PC-3 (cell line): ENCODE data around the gene CATSPERZ.

Experiments used
- CTCF ChIP-seq: fragments of 300-600 bp; sonication (generic); conservative IDR thresholded peaks from 2 replicates; pipeline ENCODE4 v1.5.1; 2017; ENCODE audit warnings: antibody characterized with exemption, low read depth, mild to moderate bottlenecking, low read length
- EZH2 ChIP-seq: fragments of 300-600 bp; sonication (generic); IDR thresholded peaks from one replicate; pipeline ENCODE4 v1.6.1; 2017; ENCODE audit warnings: antibody characterized with exemption, mild to moderate bottlenecking, low read length; ENCODE audit not compliant: unreplicated experiment

DNA sequence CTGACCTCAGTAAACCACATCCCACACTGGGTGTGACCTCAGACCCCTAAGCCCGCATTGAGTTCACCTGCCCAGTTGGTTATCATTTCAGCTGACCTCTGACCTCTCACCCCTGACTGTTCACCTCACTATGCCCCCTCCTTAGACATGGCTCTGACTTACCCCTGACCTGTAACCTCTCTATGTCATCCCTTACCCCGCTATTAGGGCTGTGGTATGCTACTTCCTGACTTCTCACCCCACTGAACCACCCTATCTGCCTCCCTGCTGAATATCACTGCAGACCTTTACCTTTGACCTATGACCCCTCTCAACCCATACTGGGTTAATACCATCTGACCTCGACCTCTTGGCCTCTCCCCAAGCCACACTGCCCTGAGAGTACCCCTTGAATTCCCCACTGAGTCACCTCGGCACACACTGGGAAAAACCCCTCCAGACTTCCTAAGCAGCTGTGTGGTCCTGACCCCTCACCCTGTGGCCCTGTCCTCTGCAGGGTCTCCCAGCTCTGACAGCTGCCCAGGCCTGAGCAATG lies 40.6 kb upstream of the CATSPERZ start:
- TF ChIP-seq CTCF (no peak), EZH2 (no peak)
